CD14-positive monocyte (primary cell): ENCODE data around the gene ARHGEF7. TPM values are rescaled to one million over a fixed set of nuclear protein-coding genes. Genes with fewer than 3 reads are reported as not detected.

ENCODE experiments used
- DNase-seq, 3 donors: peaks; one replicate each; pipeline ENCODE4 v3.0.0-alpha.2; 2011 to 2022
- H2AFZ ChIP-seq: 2 replicates; pipeline ENCODE4 v1.6.0; 2012; ENCODE audit warnings: mild to moderate bottlenecking, low read depth, low read length, inconsistent platforms; ENCODE audit not compliant: insufficient read depth, poor library complexity, severe bottlenecking
- H3K27ac ChIP-seq, 2 donors: 1 replicate in 1 of 2; 2 replicates in 1 of 2; pipeline ENCODE4 v1.5.1; 2012 to 2013; ENCODE audit warnings: low read length in 2 of 2, control low read depth in 1 of 2, inconsistent platforms in 1 of 2, low read depth in 1 of 2, mild to moderate bottlenecking in 1 of 2
- H3K27me3 ChIP-seq, 2 donors: one replicate each; pipeline versions ENCODE4 v1.6.0 to v1.6.1; 2011 to 2013; ENCODE audit warnings: low read length in 2 of 2; ENCODE audit not compliant: control insufficient read depth in 2 of 2, insufficient read depth in 2 of 2
- H3K36me3 ChIP-seq, 2 donors: replicated peaks in 1 of 2; 1 replicate in 1 of 2; 2 replicates in 1 of 2; pipeline versions ENCODE4 v1.5.1 to v1.6.1; 2012 to 2013; ENCODE audit warnings: low read length in 2 of 2, control low read depth in 1 of 2, inconsistent platforms in 1 of 2, mild to moderate bottlenecking in 1 of 2; ENCODE audit not compliant: insufficient read depth in 2 of 2, control insufficient read depth in 1 of 2
- H3K4me1 ChIP-seq, 2 donors: 1 replicate in 1 of 2; 2 replicates in 1 of 2; pipeline versions ENCODE4 v1.5.1 to v1.6.1; 2012 to 2013; ENCODE audit warnings: low read length in 2 of 2, control low read depth in 1 of 2, inconsistent platforms in 1 of 2, mild to moderate bottlenecking in 1 of 2, moderate library complexity in 1 of 2; ENCODE audit not compliant: insufficient read depth in 2 of 2, control insufficient read depth in 1 of 2
- H3K4me2 ChIP-seq: replicated peaks from 2 replicates; pipeline ENCODE3; 2012; ENCODE audit warnings: low read length, moderate library complexity, mild to moderate bottlenecking; ENCODE audit not compliant: poor library complexity, severe bottlenecking; ENCODE audit errors: extremely low read depth
- H3K4me3 ChIP-seq, 3 experiments: fragments of 200-600 bp in 1 of 3; sonication (generic) in 1 of 3; replicated peaks in 1 of 3; 1 replicate in 2 of 3; 2 replicates in 1 of 3; pipeline ENCODE4 v1.5.1; 2011 to 2013; ENCODE audit warnings: low read length in 3 of 3, mild to moderate bottlenecking in 3 of 3, control low read depth in 2 of 3, low read depth in 2 of 3, inconsistent platforms in 1 of 3, moderate library complexity in 1 of 3
- H3K79me2 ChIP-seq: 2 replicates; pipeline ENCODE4 v1.6.0; 2012; ENCODE audit warnings: mild to moderate bottlenecking, control low read depth, inconsistent platforms, low read length, moderate library complexity; ENCODE audit not compliant: insufficient read depth
- H3K9ac ChIP-seq: 2 replicates; pipeline ENCODE4 v1.6.0; 2017; ENCODE audit warnings: low read length, mild to moderate bottlenecking; ENCODE audit not compliant: insufficient read depth, poor library complexity, severe bottlenecking
- H3K9me3 ChIP-seq, 2 donors: replicated peaks in 1 of 2; 1 replicate in 1 of 2; 2 replicates in 1 of 2; pipeline versions ENCODE4 v1.5.1 to v1.6.1; 2012 to 2013; ENCODE audit warnings: low read length in 2 of 2, control low read depth in 1 of 2; ENCODE audit not compliant: control insufficient read depth in 1 of 2, insufficient read depth in 1 of 2
- H4K20me1 ChIP-seq: 2 replicates; pipeline ENCODE4 v1.6.0; 2012; ENCODE audit warnings: mild to moderate bottlenecking, low read length, control low read depth, moderate library complexity; ENCODE audit not compliant: insufficient read depth
- H3K27ac Mint-ChIP-seq, 7 donors: one replicate each; pipeline ENCODE4 v1.8.0; 2020; ENCODE audit warnings: mild to moderate bottlenecking in 7 of 7, mixed read lengths in 7 of 7, moderate library complexity in 6 of 7, inconsistent platforms in 2 of 7
- H3K27me3 Mint-ChIP-seq, 3 donors: one replicate each; pipeline ENCODE4 v1.8.0; 2021 to 2022; ENCODE audit warnings: low read depth in 3 of 3, mild to moderate bottlenecking in 3 of 3, mixed read lengths in 3 of 3, moderate library complexity in 3 of 3, inconsistent platforms in 1 of 3
- H3K36me3 Mint-ChIP-seq, 2 donors: one replicate each; pipeline ENCODE4 v1.8.0; 2020; ENCODE audit warnings: mixed read lengths in 2 of 2, inconsistent platforms in 1 of 2, mild to moderate bottlenecking in 1 of 2
- H3K4me1 Mint-ChIP-seq: one replicate; pipeline ENCODE4 v1.8.0; 2020; ENCODE audit warnings: mild to moderate bottlenecking, mixed read lengths
- H3K4me3 Mint-ChIP-seq, 2 donors: one replicate each; pipeline ENCODE4 v1.8.0; 2020; ENCODE audit warnings: mild to moderate bottlenecking in 2 of 2, mixed read lengths in 2 of 2, moderate library complexity in 1 of 2
- H3K9me3 Mint-ChIP-seq, 7 donors: one replicate each; pipeline ENCODE4 v1.8.0; 2020 to 2022; ENCODE audit warnings: mixed read lengths in 7 of 7, mild to moderate bottlenecking in 6 of 7, moderate library complexity in 6 of 7, inconsistent platforms in 2 of 7
- WGBS: methylation state at CpG from one replicate; pipeline ENCODE4 v1.1.5; 2013; ENCODE audit warnings: missing lambda C conversion rate; ENCODE audit not compliant: insufficient coverage; 5-methylcytosine and 5-hydroxymethylcytosine counted together
- intact Hi-C, 2 donors: fragments of 100-400 bp; cut with micrococcal nuclease; formaldehyde crosslinking; loops; one replicate each; pipeline versions ENCODE4 v1.15.0 to v1.15.1; 2023
- polyA plus RNA-seq, 3 donors: library from polyadenylated mRNA; depleted of rRNA in 1 of 3; unstranded in 2 of 3; stranded (reverse) in 1 of 3; fragments of 300-500 nt in 2 of 3; fragments of >200 nt in 1 of 3; fragmentation: Illumina TruSeq in 2 of 3; gene quantifications; 1 replicate in 2 of 3; 2 replicates in 1 of 3; pipeline ENCODE4 v1.2.3, GENCODE V29; 2012 to 2021
- TF ChIP-seq, protein P1 (sequence below): fragments of 200-600 bp; IDR thresholded peaks from one replicate; pipeline ENCODE4 v1.8.0; 2022; ENCODE audit warnings: antibody characterized with exemption, mild to moderate bottlenecking

Gene ARHGEF7
- polyA plus RNA-seq, 3 donors, result 4.6 to 29.0 (median 6.1) TPM

- no peak overlapping the region for H3K27ac ChIP-seq
- H3K27me3 Mint-ChIP-seq, result peaks cover 0 to 6% (median 3%) of the 10 kb centered on the region in 3 donors
- 89% methylated on average over 24 of the region's 30 CpGs for WGBS
- H3K9me3 ChIP-seq, result no peaks in the 10 kb centered on the region
- no peak overlapping the region for H3K4me3 ChIP-seq
- H3K27ac Mint-ChIP-seq, result no peak overlapping the region
- no peaks in the 10 kb centered on the region for H3K79me2 ChIP-seq
- DNase-seq, result no peak
- intact Hi-C loops, result no loop called here
- no peak overlapping the region for H3K4me2 ChIP-seq
- no peaks in the 10 kb centered on the region for H4K20me1 ChIP-seq
- no peaks in the 10 kb centered on the region for H3K36me3 ChIP-seq
- H3K4me1 Mint-ChIP-seq, result no peaks in the 10 kb centered on the region
- no peaks in the 10 kb centered on the region for H3K4me1 ChIP-seq
- H3K9me3 Mint-ChIP-seq, result peaks cover 2 to 12% (median 6%) of the 10 kb centered on the region in 7 donors
- no peak overlapping the region for H2AFZ ChIP-seq
- H3K36me3 Mint-ChIP-seq, result no peaks in the 10 kb centered on the region
- H3K9ac ChIP-seq, result no peak overlapping the region
- TF ChIP-seq, protein P1, sequence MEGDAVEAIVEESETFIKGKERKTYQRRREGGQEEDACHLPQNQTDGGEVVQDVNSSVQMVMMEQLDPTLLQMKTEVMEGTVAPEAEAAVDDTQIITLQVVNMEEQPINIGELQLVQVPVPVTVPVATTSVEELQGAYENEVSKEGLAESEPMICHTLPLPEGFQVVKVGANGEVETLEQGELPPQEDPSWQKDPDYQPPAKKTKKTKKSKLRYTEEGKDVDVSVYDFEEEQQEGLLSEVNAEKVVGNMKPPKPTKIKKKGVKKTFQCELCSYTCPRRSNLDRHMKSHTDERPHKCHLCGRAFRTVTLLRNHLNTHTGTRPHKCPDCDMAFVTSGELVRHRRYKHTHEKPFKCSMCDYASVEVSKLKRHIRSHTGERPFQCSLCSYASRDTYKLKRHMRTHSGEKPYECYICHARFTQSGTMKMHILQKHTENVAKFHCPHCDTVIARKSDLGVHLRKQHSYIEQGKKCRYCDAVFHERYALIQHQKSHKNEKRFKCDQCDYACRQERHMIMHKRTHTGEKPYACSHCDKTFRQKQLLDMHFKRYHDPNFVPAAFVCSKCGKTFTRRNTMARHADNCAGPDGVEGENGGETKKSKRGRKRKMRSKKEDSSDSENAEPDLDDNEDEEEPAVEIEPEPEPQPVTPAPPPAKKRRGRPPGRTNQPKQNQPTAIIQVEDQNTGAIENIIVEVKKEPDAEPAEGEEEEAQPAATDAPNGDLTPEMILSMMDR, result no peak
- H3K4me3 Mint-ChIP-seq, result no peak overlapping the region
- H3K27me3 ChIP-seq, result no peaks in the 10 kb centered on the region
Measured at GRCh38 chr13:111328574-111329410, 213.7 kb downstream of the ARHGEF7 start.

DNA sequence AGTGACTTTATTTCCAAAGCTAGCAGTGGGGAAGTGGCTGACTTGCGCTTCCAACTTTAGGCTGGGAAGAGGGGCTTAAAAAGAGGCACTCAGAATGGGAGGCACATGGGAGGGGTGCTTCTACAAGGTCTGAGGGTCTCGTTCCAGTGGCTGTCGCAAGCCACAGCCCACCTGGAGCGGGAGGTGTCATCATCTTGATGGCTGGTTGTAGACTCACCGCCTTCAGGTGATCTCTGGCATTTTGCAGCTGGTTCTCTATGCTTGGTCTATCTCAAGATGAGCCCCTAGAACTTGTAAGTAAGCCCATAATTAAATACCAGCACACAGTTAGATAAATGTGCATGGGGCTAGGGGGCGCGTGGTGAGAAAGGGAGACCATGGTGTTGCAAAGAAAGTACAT, 214.5 kb downstream of the ARHGEF7 start:
- H3K27me3 ChIP-seq, result no peaks in the 10 kb centered on the region
- peaks cover 0 to under 1% of the 10 kb centered on the region in 2 donors for H3K9me3 ChIP-seq
- TF ChIP-seq, protein P1, result no peak
- no peak overlapping the region for H2AFZ ChIP-seq
- Mint-ChIP-seq H3K36me3 (no peaks in the 10 kb centered on the region), H3K9me3 (peaks cover 2 to 12% (median 6%) of the 10 kb centered on the region in 7 donors), H3K4me1 (no peaks in the 10 kb centered on the region), H3K4me3 (no peak overlapping the region), H3K27me3 (peaks cover 0 to 3% (median 2%) of the 10 kb centered on the region in 3 donors), H3K27ac (no peak overlapping the region)
- H3K36me3 ChIP-seq, result no peaks in the 10 kb centered on the region
- no peaks in the 10 kb centered on the region for H4K20me1 ChIP-seq
- no peak overlapping the region for H3K27ac ChIP-seq
- H3K4me3 ChIP-seq, result no peak overlapping the region
- 87% methylated on average over 6 of the region's 7 CpGs for WGBS
- H3K4me2 ChIP-seq, result no peak overlapping the region
- no peaks in the 10 kb centered on the region for H3K4me1 ChIP-seq
- intact Hi-C loops, result no loop called here
- no peaks in the 10 kb centered on the region for H3K79me2 ChIP-seq
- DNase-seq, result no peak
- no peak overlapping the region for H3K9ac ChIP-seq
